ENCODE results near the gene PARPBP.
A peak's percentile ranks its signal among the peaks of the same experiment; 100 is the strongest.
"Not testable (repeated sequence)": the region's sequence is repeated elsewhere in the genome, so short reads cannot be mapped to it uniquely, and the experiment has no call there.

Gene PARPBP

GRCh38 chr12:102119674-102120563 is at the start of gene PARPBP, which contains the start of gene NUP37:
Gene PARPBP, plus strand, starts transcription at chr12:102120183. Its CDS starts 3,706 bp downstream, at chr12:102123889.
Gene NUP37, minus strand, starts transcription at chr12:102120114. Its CDS starts 1,596 bp downstream, at chr12:102118518.
- peaks cover 61% of the 10 kb centered on the region for H3K36me3 Mint-ChIP-seq (ENCODE audit: low read depth)
- H3K9me3 Mint-ChIP-seq: no peaks in the 10 kb centered on the region
- no peaks in the 10 kb centered on the region for H3K27me3 Mint-ChIP-seq
- peak within 1 kb of the TSS; percentile 95 for H3K27ac Mint-ChIP-seq
- peak within 1 kb of the TSS; percentile 94 for H3K4me3 Mint-ChIP-seq
- DNase-seq: peak; percentile 93
- peaks cover 26% of the 10 kb centered on the region for H3K4me1 Mint-ChIP-seq (ENCODE audit: low read depth)

DNA sequence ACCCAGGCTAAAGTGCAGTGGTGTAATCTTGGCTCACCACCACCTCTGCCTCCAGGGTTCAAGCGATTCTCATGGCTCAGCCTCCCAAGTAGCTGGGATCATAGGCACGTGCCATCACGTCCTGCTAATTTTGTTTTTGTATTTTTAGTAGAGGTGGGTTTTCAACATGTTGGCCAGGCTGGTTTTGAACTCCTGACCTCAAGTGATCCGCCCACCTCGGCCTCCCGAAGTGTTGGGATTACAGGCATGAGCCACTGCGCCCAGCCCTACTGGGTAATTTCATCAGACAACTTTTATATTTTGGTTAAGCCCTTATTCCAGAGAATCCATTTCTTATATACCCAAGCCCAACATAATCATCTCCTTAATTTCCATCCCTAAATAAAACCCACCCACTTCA is 47.9 kb upstream of the PARPBP start:
- H3K36me3 Mint-ChIP-seq (ENCODE audit: low read depth): peaks cover 40% of the 10 kb centered on the region
- not testable (repeated sequence) for H3K4me1 Mint-ChIP-seq (ENCODE audit: low read depth); DNase-seq; H3K4me3 Mint-ChIP-seq; H3K27me3 Mint-ChIP-seq; H3K9me3 Mint-ChIP-seq; H3K27ac Mint-ChIP-seq

- Mint-ChIP-seq H3K4me1 (ENCODE audit: low read depth) (no peaks in the 10 kb centered on the region), H3K36me3 (ENCODE audit: low read depth) (peaks cover 92% of the 10 kb centered on the region), H3K27me3 (no peaks in the 10 kb centered on the region), H3K9me3 (no peaks in the 10 kb centered on the region), H3K27ac (peak overlapping the region; percentile 41), H3K4me3 (no peak overlapping the region)
- no peak for DNase-seq
These were observed 39.1 kb upstream of the PARPBP start for GRCh38 chr12:102080842-102081241.

- H3K9me3 Mint-ChIP-seq: not testable (repeated sequence)
- H3K36me3 Mint-ChIP-seq (ENCODE audit: low read depth): peaks cover 73% of the 10 kb centered on the region
These were observed 30.7 kb upstream of the PARPBP start for GRCh38 chr12:102089228-102089835.

DNA sequence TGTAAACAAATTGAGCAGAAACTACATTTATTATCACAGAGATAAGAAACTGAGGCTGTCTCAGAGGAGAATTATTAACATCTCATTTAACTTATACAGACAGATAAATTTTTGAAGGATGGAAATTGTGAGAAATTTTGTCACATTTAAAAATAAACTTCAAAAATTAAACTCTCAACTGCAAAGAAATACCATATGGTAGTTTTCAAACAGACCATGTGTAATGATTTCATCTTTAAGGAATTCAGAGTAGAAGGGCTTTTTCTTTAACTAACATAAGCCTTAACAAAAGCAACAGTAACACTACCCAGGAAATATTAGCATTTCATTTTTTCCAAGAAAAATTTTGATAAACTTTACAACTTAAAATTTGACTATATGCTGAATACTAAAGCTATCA is 26.7 kb upstream of the PARPBP start:
- Mint-ChIP-seq H3K4me1 (ENCODE audit: low read depth) (peaks cover 7% of the 10 kb centered on the region), H3K9me3 (no peaks in the 10 kb centered on the region), H3K36me3 (ENCODE audit: low read depth) (peaks cover 83% of the 10 kb centered on the region), H3K27me3 (no peaks in the 10 kb centered on the region), H3K27ac (no peak overlapping the region), H3K4me3 (no peak overlapping the region)
- DNase-seq: no peak

More at GRCh38 chr12:102089228-102089835, 30.7 kb upstream of the PARPBP start:
- H3K27ac Mint-ChIP-seq; H3K4me1 Mint-ChIP-seq (ENCODE audit: low read depth); DNase-seq; H3K27me3 Mint-ChIP-seq; H3K4me3 Mint-ChIP-seq: not testable (repeated sequence)

- no peaks in the 10 kb centered on the region for H3K27me3 Mint-ChIP-seq
- peaks cover 83% of the 10 kb centered on the region for H3K36me3 Mint-ChIP-seq (ENCODE audit: low read depth)
- H3K9me3 Mint-ChIP-seq: no peaks in the 10 kb centered on the region
- no peak overlapping the region for H3K27ac Mint-ChIP-seq
- no peak for DNase-seq
- H3K4me3 Mint-ChIP-seq: no peak overlapping the region
- H3K4me1 Mint-ChIP-seq (ENCODE audit: low read depth): peaks cover 7% of the 10 kb centered on the region
These were observed 24.2 kb upstream of the PARPBP start for GRCh38 chr12:102095677-102096263.

- no peak overlapping the region for H3K27ac Mint-ChIP-seq
- H3K4me1 Mint-ChIP-seq (ENCODE audit: low read depth): peaks cover 7% of the 10 kb centered on the region
- H3K4me3 Mint-ChIP-seq: no peak overlapping the region
- H3K36me3 Mint-ChIP-seq (ENCODE audit: low read depth): peaks cover 86% of the 10 kb centered on the region
- H3K9me3 Mint-ChIP-seq: no peaks in the 10 kb centered on the region
- no peak for DNase-seq
- no peaks in the 10 kb centered on the region for H3K27me3 Mint-ChIP-seq
These were observed 23.1 kb upstream of the PARPBP start for GRCh38 chr12:102096855-102097254.

- Mint-ChIP-seq H3K27ac (no peak overlapping the region), H3K9me3 (peaks cover 5% of the 10 kb centered on the region), H3K36me3 (ENCODE audit: low read depth) (peaks cover 94% of the 10 kb centered on the region), H3K4me1 (ENCODE audit: low read depth) (no peaks in the 10 kb centered on the region), H3K27me3 (no peaks in the 10 kb centered on the region), H3K4me3 (no peak overlapping the region)
- no peak for DNase-seq
These were observed 13.1 kb upstream of the PARPBP start for GRCh38 chr12:102106905-102107304.

DNA sequence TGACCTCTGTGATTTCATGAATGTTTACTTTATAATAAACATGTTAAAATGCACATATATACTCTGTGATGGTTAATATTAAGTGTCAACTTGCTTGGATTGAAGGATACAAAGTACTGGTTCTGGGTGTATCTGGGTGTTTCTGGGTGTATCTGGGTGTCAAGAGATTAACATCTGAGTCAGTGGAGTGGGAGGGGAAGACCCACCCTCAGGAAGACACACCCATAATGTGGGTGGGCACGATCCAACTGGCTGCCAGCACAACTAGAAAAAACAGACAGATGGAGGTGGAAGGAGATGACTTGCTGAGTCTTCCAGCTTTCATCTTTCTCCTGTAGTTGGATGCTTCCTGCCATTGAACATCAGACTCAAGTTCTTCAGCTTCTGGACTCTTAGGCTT is 12.0 kb upstream of the PARPBP start:
- H3K4me1 Mint-ChIP-seq (ENCODE audit: low read depth): no peaks in the 10 kb centered on the region
- H3K9me3 Mint-ChIP-seq: peaks cover 5% of the 10 kb centered on the region
- H3K27me3 Mint-ChIP-seq: no peaks in the 10 kb centered on the region
- DNase-seq: no peak
- peaks cover 96% of the 10 kb centered on the region for H3K36me3 Mint-ChIP-seq (ENCODE audit: low read depth)
- no peak overlapping the region for H3K27ac Mint-ChIP-seq
- no peak overlapping the region for H3K4me3 Mint-ChIP-seq

DNA sequence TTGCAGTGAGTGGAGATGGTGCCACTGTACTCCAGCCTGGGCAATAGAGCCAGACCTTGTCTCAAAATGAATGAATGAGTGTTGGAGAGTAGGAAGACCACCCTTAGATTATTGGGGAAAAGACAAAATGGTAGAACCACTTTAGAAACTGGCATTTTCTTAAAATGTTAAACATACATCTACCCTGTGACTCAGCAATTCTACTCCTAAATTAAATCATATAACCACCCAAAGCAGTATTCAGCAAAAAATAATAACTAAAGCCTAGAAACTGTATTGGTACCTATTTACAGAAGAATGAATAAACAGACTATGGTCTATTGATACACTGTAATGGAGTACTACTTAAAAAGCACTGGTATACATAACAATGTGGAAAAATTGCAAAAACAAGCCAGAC is 9.2 kb upstream of the PARPBP start:
- H3K27me3 Mint-ChIP-seq: no peaks in the 10 kb centered on the region
- H3K27ac Mint-ChIP-seq: no peak overlapping the region
- peaks cover 94% of the 10 kb centered on the region for H3K36me3 Mint-ChIP-seq (ENCODE audit: low read depth)
- peaks cover 5% of the 10 kb centered on the region for H3K9me3 Mint-ChIP-seq
- no peak overlapping the region for H3K4me3 Mint-ChIP-seq
- no peak for DNase-seq
- peaks cover 2% of the 10 kb centered on the region for H3K4me1 Mint-ChIP-seq (ENCODE audit: low read depth)

DNA sequence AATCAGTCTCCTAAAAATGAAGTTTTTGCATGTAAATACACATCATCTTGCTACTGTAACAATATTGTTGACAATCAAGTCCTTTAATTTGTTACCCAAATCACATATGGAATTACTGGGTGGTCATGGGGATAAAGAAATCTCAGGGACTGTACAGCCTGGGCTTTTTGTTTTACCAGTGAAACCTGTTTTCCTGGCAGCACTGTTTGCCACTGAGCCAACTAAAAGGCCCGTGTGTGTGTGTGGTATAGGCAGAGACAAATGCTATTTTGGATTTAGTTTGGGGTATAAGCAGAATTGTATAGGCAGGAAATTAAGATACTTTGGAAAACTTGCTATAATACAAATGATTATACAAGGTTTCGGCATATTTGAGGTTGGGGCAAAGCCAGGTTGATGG is 5.8 kb upstream of the PARPBP start:
- no peak overlapping the region for H3K27ac Mint-ChIP-seq
- peaks cover 87% of the 10 kb centered on the region for H3K36me3 Mint-ChIP-seq (ENCODE audit: low read depth)
- no peaks in the 10 kb centered on the region for H3K9me3 Mint-ChIP-seq
- no peak for DNase-seq
- no peaks in the 10 kb centered on the region for H3K27me3 Mint-ChIP-seq
- H3K4me3 Mint-ChIP-seq: no peak overlapping the region
- peaks cover 13% of the 10 kb centered on the region for H3K4me1 Mint-ChIP-seq (ENCODE audit: low read depth)

GRCh38 chr12:102116392-102116791 is 3.6 kb upstream of the PARPBP start:
- H3K36me3 Mint-ChIP-seq (ENCODE audit: low read depth): peaks cover 83% of the 10 kb centered on the region
- peaks cover 22% of the 10 kb centered on the region for H3K4me1 Mint-ChIP-seq (ENCODE audit: low read depth)
- no peak for DNase-seq
- no peaks in the 10 kb centered on the region for H3K9me3 Mint-ChIP-seq
- no peak overlapping the region for H3K27ac Mint-ChIP-seq
- no peaks in the 10 kb centered on the region for H3K27me3 Mint-ChIP-seq
- no peak overlapping the region for H3K4me3 Mint-ChIP-seq

GRCh38 chr12:102118874-102119273 is 1.1 kb upstream of the PARPBP start:
- no peak for DNase-seq
- peaks cover 28% of the 10 kb centered on the region for H3K4me1 Mint-ChIP-seq (ENCODE audit: low read depth)
- peaks cover 64% of the 10 kb centered on the region for H3K36me3 Mint-ChIP-seq (ENCODE audit: low read depth)
- H3K4me3 Mint-ChIP-seq: peak overlapping the region; percentile 94
- no peaks in the 10 kb centered on the region for H3K27me3 Mint-ChIP-seq
- peak overlapping the region; percentile 50 for H3K27ac Mint-ChIP-seq
- no peaks in the 10 kb centered on the region for H3K9me3 Mint-ChIP-seq

- DNase-seq: no peak
- H3K36me3 Mint-ChIP-seq (ENCODE audit: low read depth): peaks cover 60% of the 10 kb centered on the region
- H3K9me3 Mint-ChIP-seq: no peaks in the 10 kb centered on the region
- no peaks in the 10 kb centered on the region for H3K27me3 Mint-ChIP-seq
- peaks cover 26% of the 10 kb centered on the region for H3K4me1 Mint-ChIP-seq (ENCODE audit: low read depth)
- peak overlapping the region; percentile 95 for H3K27ac Mint-ChIP-seq
- H3K4me3 Mint-ChIP-seq: peak overlapping the region; percentile 94
These were observed 536 bp downstream of the PARPBP start for GRCh38 chr12:102120564-102120873.

DNA sequence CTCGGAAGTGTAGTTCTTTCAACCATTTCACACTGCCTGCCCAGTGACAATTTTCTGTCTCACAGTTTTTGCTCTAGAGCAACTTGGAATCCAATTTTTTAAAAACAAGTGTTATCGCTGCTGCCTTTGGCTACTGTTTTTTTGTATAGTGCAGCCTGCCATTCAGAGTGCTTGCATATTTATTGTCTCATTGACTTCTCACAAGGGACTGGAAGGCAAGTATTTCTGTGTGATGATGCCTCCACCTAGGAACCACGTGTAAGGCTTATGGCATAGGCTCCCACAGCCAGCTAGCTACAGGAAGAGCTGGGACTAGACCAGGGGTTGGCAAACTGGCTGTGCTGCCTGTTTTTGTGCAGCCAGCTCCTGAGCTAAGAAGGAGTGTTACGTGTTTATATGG is 903 bp downstream of the PARPBP start:
- peaks cover 60% of the 10 kb centered on the region for H3K36me3 Mint-ChIP-seq (ENCODE audit: low read depth)
- no peaks in the 10 kb centered on the region for H3K9me3 Mint-ChIP-seq
- DNase-seq: no peak
- no peaks in the 10 kb centered on the region for H3K27me3 Mint-ChIP-seq
- H3K4me3 Mint-ChIP-seq: peak overlapping the region; percentile 94
- peaks cover 26% of the 10 kb centered on the region for H3K4me1 Mint-ChIP-seq (ENCODE audit: low read depth)
- peak overlapping the region; percentile 95 for H3K27ac Mint-ChIP-seq

Data from activated T-cell treated with anti-CD3 and anti-CD28 coated beads, Interleukin-2, amount 50 U/mL, for 24 hours (primary cell).